Measurements from ENCODE around the gene PJVK. TPM values are rescaled to one million over a fixed set of nuclear protein-coding genes. Genes with fewer than 3 reads are reported as not detected.
A peak's percentile ranks its signal among the peaks of the same experiment; 100 is the strongest.

PJVK gene
- total RNA-seq, 1 donor from 2014 or later: 7.7 TPM

DNA sequence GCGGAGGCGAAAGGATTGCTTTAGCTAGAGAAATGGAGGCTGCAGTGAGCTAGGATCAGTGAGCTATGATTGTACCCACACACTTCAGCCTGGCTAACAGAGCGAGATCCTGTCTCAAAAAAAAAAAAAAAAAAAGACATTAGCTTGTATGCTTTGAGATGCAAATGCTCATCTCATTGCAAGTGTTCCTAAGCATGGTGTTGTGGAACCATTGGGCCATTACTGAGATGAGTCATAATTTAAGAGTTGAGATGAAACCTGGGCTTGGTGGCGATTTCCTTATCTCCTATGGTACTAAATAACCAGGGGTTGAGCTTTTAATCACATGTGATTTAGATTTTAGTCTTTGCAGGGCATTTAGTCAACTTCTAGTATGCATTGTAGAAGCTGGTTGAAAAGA is 31.3 kb downstream of the PJVK start:
- Mint-ChIP-seq H3K4me3 (ENCODE audit: low read depth) (peak overlapping the region; percentile 88), H3K27me3 (no peaks in the 10 kb centered on the region), H3K27ac (no peak overlapping the region)

DNA sequence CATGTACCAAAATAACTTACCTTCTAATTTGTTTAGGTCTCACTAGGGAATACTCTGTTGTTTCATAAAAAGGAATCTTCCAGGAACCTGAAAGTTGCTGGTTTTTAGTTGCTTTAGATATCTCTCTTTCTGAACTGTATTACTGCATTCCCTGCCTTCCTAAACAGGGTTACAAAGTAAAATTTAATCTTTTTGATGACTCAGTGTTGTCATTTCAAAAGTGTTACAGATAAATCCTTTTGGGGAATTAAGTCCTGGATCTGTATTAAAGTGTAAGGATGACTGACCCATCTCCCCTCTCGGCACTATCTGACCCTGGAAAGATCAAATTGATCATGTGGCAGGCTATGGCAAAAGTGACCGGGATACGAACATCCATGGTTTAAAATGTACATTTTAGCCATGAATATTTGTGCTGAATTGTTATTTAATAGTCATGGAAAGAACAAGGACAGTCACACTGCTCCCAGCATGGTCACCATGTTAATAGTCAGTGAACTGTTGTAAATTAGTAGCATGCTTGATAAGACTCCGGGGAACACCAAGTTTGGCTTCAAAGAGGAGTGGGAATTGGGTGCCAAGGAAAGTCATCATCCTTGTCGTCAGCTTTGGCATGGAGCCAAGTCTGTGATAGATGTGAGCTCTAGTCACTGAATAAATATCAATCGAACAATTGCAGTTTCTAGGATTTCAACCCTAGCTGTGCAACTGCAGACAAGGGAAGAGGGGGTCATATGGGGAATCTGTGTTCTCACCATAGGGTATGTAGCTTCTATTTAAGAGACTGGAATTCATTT is 33.3 kb downstream of the PJVK start:
- peaks cover 33% of the 10 kb centered on the region for H3K4me1 Mint-ChIP-seq (ENCODE audit: low read depth)
- H3K4me3 Mint-ChIP-seq (ENCODE audit: low read depth): no peak overlapping the region
- peaks cover 15% of the 10 kb centered on the region for H3K36me3 Mint-ChIP-seq (ENCODE audit: insufficient read depth)
- DNase-seq (ENCODE audit: low spot score, unreplicated experiment): no peak
- TF ChIP-seq, protein P1, sequence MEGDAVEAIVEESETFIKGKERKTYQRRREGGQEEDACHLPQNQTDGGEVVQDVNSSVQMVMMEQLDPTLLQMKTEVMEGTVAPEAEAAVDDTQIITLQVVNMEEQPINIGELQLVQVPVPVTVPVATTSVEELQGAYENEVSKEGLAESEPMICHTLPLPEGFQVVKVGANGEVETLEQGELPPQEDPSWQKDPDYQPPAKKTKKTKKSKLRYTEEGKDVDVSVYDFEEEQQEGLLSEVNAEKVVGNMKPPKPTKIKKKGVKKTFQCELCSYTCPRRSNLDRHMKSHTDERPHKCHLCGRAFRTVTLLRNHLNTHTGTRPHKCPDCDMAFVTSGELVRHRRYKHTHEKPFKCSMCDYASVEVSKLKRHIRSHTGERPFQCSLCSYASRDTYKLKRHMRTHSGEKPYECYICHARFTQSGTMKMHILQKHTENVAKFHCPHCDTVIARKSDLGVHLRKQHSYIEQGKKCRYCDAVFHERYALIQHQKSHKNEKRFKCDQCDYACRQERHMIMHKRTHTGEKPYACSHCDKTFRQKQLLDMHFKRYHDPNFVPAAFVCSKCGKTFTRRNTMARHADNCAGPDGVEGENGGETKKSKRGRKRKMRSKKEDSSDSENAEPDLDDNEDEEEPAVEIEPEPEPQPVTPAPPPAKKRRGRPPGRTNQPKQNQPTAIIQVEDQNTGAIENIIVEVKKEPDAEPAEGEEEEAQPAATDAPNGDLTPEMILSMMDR (IDR thresholded peaks at IDR 0.05; ENCODE audit: unreplicated experiment): no peak
- H3K27ac Mint-ChIP-seq: no peak overlapping the region
- no peaks in the 10 kb centered on the region for H3K27me3 Mint-ChIP-seq
- no peaks in the 10 kb centered on the region for H3K9me3 Mint-ChIP-seq (ENCODE audit: low read depth)

More for the DNA sequence above, 31.3 kb downstream of the PJVK start:
- H3K9me3 Mint-ChIP-seq (ENCODE audit: low read depth): no peaks in the 10 kb centered on the region
- peaks cover 33% of the 10 kb centered on the region for H3K4me1 Mint-ChIP-seq (ENCODE audit: low read depth)
- peaks cover 10% of the 10 kb centered on the region for H3K36me3 Mint-ChIP-seq (ENCODE audit: insufficient read depth)
- TF ChIP-seq, protein P1 (IDR thresholded peaks at IDR 0.05; ENCODE audit: unreplicated experiment): no peak
- DNase-seq (ENCODE audit: low spot score, unreplicated experiment): no peak

DNA sequence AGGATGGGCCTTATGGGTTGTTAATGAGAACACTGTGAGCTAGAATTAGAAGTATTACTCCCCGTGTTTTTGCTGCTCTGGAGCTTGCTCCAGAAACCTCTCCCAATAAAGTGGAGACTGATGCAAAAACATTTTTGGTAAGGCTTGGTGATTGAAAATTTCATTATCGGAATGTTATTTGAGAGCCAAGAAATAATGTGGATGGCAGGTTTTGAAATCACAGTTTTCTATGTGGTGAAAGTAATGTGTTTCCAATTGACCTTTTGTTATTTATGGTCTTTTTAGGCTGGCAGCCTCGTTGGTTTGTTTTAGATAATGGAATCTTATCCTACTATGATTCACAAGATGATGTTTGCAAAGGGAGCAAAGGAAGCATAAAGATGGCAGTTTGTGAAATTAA is 34.2 kb downstream of the PJVK start:
- TF ChIP-seq, protein P1 (IDR thresholded peaks at IDR 0.05; ENCODE audit: unreplicated experiment): no peak
- no peaks in the 10 kb centered on the region for H3K27me3 Mint-ChIP-seq
- no peak overlapping the region for H3K27ac Mint-ChIP-seq
- no peak for DNase-seq (ENCODE audit: low spot score, unreplicated experiment)
- no peak overlapping the region for H3K4me3 Mint-ChIP-seq (ENCODE audit: low read depth)
- peaks cover 38% of the 10 kb centered on the region for H3K4me1 Mint-ChIP-seq (ENCODE audit: low read depth)
- peaks cover 19% of the 10 kb centered on the region for H3K36me3 Mint-ChIP-seq (ENCODE audit: insufficient read depth)
- H3K9me3 Mint-ChIP-seq (ENCODE audit: low read depth): no peaks in the 10 kb centered on the region

DNA sequence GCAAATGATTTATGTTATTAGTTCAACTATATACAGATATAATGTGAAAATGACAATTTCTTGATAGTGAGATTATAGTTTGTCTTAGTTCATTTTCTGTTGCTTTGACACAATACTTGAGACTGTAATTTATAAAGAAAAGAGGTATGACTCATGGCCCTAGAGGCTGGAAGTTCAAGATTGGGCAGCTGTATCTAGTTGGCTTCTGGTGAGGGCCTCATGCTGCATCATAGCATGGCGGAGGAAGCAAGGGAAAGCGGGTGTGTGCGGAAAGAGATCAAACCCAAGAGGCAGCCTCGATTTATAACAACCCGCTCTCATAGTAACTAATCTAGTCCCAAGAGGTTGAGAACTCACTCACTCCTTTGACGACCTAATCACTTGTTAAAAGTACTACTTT is 40.4 kb downstream of the PJVK start:
- H3K4me3 Mint-ChIP-seq (ENCODE audit: low read depth): no peak overlapping the region
- no peak overlapping the region for H3K27ac Mint-ChIP-seq
- no peak for DNase-seq (ENCODE audit: low spot score, unreplicated experiment)
- H3K27me3 Mint-ChIP-seq: no peaks in the 10 kb centered on the region
- H3K4me1 Mint-ChIP-seq (ENCODE audit: low read depth): peaks cover 9% of the 10 kb centered on the region
- H3K36me3 Mint-ChIP-seq (ENCODE audit: insufficient read depth): peaks cover 31% of the 10 kb centered on the region
- no peaks in the 10 kb centered on the region for H3K9me3 Mint-ChIP-seq (ENCODE audit: low read depth)
- TF ChIP-seq, protein P1 (IDR thresholded peaks at IDR 0.05; ENCODE audit: unreplicated experiment): no peak

DNA sequence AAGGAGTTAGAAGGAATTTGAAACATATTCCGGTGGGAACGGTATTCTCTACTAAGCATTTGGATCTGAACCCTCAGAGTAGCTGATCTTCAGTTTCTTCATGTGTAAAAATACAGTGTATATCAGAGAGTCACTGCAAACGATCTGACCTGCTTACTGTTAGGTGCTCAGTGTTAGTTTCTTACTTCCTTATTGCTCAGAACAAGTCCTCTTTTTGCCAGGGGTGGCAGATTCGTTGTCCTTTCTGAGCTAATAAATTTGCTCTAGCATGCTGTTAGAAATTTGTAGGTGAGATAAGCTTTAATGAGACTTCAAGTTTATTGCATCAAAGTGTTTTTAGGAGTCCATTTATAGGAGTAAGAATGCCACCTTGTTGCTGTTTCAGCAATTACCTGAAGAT is 44.9 kb downstream of the PJVK start:
- no peaks in the 10 kb centered on the region for H3K9me3 Mint-ChIP-seq (ENCODE audit: low read depth)
- H3K36me3 Mint-ChIP-seq (ENCODE audit: insufficient read depth): peaks cover 32% of the 10 kb centered on the region
- no peak overlapping the region for H3K4me3 Mint-ChIP-seq (ENCODE audit: low read depth)
- H3K4me1 Mint-ChIP-seq (ENCODE audit: low read depth): peaks cover 2% of the 10 kb centered on the region
- TF ChIP-seq, protein P1 (IDR thresholded peaks at IDR 0.05; ENCODE audit: unreplicated experiment): no peak
- DNase-seq (ENCODE audit: low spot score, unreplicated experiment): no peak
- no peaks in the 10 kb centered on the region for H3K27me3 Mint-ChIP-seq
- no peak overlapping the region for H3K27ac Mint-ChIP-seq
